ENCODE results near the gene LIPA.
"Not testable (repeated sequence)": the region's sequence is repeated elsewhere in the genome, so short reads cannot be mapped to it uniquely, and the experiment has no call there.

LIPA gene

GRCh38 chr10:89269433-89270152, 18.0 kb upstream of the LIPA start:
- no peak for FAIRE-seq

- FAIRE-seq: no peak
Measured at GRCh38 chr10:89266721-89267453, 15.3 kb upstream of the LIPA start.

- no peak for FAIRE-seq
Measured at GRCh38 chr10:89263531-89263930, 12.0 kb upstream of the LIPA start.

GRCh38 chr10:89263091-89263490, 11.5 kb upstream of the LIPA start:
- no peak for FAIRE-seq

- FAIRE-seq: no peak
Measured at GRCh38 chr10:89262086-89263051, 10.8 kb upstream of the LIPA start.

- no peak for FAIRE-seq
Measured at GRCh38 chr10:89258881-89259280, 7.3 kb upstream of the LIPA start.

- no peak for FAIRE-seq
Measured at GRCh38 chr10:89257581-89257980, 6.0 kb upstream of the LIPA start.

GRCh38 chr10:89256962-89257361, 5.4 kb upstream of the LIPA start:
- FAIRE-seq: no peak

GRCh38 chr10:89256340-89256739, 4.8 kb upstream of the LIPA start:
- FAIRE-seq: no peak

GRCh38 chr10:89255793-89256192, 4.2 kb upstream of the LIPA start:
- FAIRE-seq: no peak

GRCh38 chr10:89255091-89255579, 3.6 kb upstream of the LIPA start:
- not testable (repeated sequence) for FAIRE-seq

- FAIRE-seq: no peak
Measured at GRCh38 chr10:89252225-89252585, 630 bp upstream of the LIPA start.

- no peak for FAIRE-seq
Measured at GRCh38 chr10:89250865-89251408, 638 bp downstream of the LIPA start.

GRCh38 chr10:89248990-89249389, 2.6 kb downstream of the LIPA start:
- FAIRE-seq: no peak

- not testable (repeated sequence) for FAIRE-seq
Measured at GRCh38 chr10:89247623-89248022, 4.0 kb downstream of the LIPA start.

- FAIRE-seq: no peak
Measured at GRCh38 chr10:89245802-89246201, 5.8 kb downstream of the LIPA start.

- FAIRE-seq: no peak
Measured at GRCh38 chr10:89242840-89243568, 8.6 kb downstream of the LIPA start.

GRCh38 chr10:89242345-89242684, 9.3 kb downstream of the LIPA start:
- no peak for FAIRE-seq

GRCh38 chr10:89241486-89242344, 9.9 kb downstream of the LIPA start:
- no peak for FAIRE-seq

GRCh38 chr10:89241026-89241425, 10.5 kb downstream of the LIPA start:
- FAIRE-seq: no peak

GRCh38 chr10:89240519-89240918, 11.1 kb downstream of the LIPA start:
- no peak for FAIRE-seq
